Heart left ventricle (tissue), 13 donors: Measurements from ENCODE around the gene ITPR2.

Experiments
- POLR2A ChIP-seq, 2 donors: fragments of 450-650 bp; IDR thresholded peaks; one replicate each; pipeline ENCODE4 v1.6.1; 2017; ENCODE audit warnings: antibody characterized with exemption in 2 of 2, mild to moderate bottlenecking in 2 of 2, moderate library complexity in 2 of 2
- TF ChIP-seq, protein P1 (sequence below), 12 donors: fragments of 200-600 bp; sonication (generic) in 4 of 12; IDR thresholded peaks; one replicate each; pipeline versions ENCODE4 v1.5.0 to v1.8.0; 2018 to 2022; ENCODE audit warnings: antibody characterized with exemption in 12 of 12, mild to moderate bottlenecking in 5 of 12
- donor health status: ischemic (EF 13 %, LVEDD 7.1; RV severe dilation, severe dysfunction).
- donor health status: DM: no; HTN: yes; CAD: no.
- donor health status: DM: no; HTN: no; CAD: no.
- donor health status: ischemic (EF 25% LVEDD 6.9; RV normal size, moderate dysfunction).
- donor health status: ischemic (EF 25% LVEDD 5.7; RV mildly dilated, moderate dysfunction).
- donor health status: ischemic (EF 35%, LVEDD 5.7; RV mildly dilated, moderate dysfunction).
- donor health status: nonischemic (EF 11% LVEDD 7.7; RV severe dilation, severe dysfunction).
- donor health status: DM: yes; HTN: yes; CAD: no.
- donor health status: PGD.
- donor health status: ischemic (EF 29% LVEDD 5.4; RV normal size, mild dysfunction).
- donor health status: nonischemic (EF 23%, LVEDD 6.1; RV moderate dilation, normal function).

GRCh38 chr12:26828280-26829073, 4.5 kb downstream of the ITPR2 start:
- TF ChIP-seq, protein P1, sequence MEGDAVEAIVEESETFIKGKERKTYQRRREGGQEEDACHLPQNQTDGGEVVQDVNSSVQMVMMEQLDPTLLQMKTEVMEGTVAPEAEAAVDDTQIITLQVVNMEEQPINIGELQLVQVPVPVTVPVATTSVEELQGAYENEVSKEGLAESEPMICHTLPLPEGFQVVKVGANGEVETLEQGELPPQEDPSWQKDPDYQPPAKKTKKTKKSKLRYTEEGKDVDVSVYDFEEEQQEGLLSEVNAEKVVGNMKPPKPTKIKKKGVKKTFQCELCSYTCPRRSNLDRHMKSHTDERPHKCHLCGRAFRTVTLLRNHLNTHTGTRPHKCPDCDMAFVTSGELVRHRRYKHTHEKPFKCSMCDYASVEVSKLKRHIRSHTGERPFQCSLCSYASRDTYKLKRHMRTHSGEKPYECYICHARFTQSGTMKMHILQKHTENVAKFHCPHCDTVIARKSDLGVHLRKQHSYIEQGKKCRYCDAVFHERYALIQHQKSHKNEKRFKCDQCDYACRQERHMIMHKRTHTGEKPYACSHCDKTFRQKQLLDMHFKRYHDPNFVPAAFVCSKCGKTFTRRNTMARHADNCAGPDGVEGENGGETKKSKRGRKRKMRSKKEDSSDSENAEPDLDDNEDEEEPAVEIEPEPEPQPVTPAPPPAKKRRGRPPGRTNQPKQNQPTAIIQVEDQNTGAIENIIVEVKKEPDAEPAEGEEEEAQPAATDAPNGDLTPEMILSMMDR (IDR thresholded peaks at IDR 0.05): no peak
- TF ChIP-seq POLR2A (IDR thresholded peaks at IDR 0.05): no peak
